ENCODE measurements around the gene HSPA1A.
"Not testable (repeated sequence)": the region's sequence is repeated elsewhere in the genome, so short reads cannot be mapped to it uniquely, and the experiment has no call there.

Gene HSPA1A

DNA sequence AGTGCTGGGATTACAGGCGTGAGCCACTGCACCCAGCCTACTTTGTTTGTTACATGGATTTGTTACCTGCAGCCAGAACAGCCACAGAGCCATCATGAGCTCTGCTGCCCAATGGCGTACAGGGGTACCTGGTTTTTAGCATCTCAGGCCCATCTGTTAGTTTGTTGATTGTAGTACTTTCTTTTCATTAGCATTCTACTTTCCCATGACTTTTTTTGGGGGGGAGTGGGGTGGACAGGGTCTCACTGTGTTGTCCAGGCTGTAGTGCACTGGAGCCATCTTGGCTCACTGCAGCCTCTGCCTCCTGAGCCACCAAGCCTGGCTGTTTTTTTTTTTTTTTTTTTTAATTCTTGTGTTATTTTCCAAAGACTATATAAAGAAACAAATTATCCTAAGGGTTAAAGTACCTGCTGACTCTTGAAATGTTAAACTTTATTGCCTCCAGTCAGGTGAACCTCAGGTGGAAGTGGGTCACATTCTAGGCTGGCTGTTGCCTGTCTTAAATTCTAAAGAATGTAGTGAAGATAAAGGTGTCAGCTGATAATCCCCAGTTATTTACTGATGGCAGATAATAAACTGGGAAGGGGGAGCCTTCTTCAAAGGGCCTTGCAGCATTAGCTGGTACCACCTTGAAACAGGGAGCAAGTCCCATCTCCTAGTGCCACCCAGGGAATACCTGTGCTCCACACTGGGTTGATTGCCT lies 32.1 kb downstream of the HSPA1A start:
- no peaks in the 10 kb centered on the region for H3K27me3 ChIP-seq (ENCODE audit: control insufficient read depth, insufficient read depth, low read length)
- H3K4me3 ChIP-seq (ENCODE audit: low read length): no peak overlapping the region
- peaks cover 3% of the 10 kb centered on the region for H3K4me1 ChIP-seq (ENCODE audit: control insufficient read depth, insufficient read depth, low read length)
- no peaks in the 10 kb centered on the region for H3K9me3 ChIP-seq (replicated peaks; ENCODE audit: low read length)
- no peaks in the 10 kb centered on the region for H3K36me3 ChIP-seq (ENCODE audit: insufficient read depth, low read length)
- H3K9ac ChIP-seq (ENCODE audit: low read depth, low read length): no peak overlapping the region
- no peak overlapping the region for H3K4me2 ChIP-seq (ENCODE audit: low read length)

DNA sequence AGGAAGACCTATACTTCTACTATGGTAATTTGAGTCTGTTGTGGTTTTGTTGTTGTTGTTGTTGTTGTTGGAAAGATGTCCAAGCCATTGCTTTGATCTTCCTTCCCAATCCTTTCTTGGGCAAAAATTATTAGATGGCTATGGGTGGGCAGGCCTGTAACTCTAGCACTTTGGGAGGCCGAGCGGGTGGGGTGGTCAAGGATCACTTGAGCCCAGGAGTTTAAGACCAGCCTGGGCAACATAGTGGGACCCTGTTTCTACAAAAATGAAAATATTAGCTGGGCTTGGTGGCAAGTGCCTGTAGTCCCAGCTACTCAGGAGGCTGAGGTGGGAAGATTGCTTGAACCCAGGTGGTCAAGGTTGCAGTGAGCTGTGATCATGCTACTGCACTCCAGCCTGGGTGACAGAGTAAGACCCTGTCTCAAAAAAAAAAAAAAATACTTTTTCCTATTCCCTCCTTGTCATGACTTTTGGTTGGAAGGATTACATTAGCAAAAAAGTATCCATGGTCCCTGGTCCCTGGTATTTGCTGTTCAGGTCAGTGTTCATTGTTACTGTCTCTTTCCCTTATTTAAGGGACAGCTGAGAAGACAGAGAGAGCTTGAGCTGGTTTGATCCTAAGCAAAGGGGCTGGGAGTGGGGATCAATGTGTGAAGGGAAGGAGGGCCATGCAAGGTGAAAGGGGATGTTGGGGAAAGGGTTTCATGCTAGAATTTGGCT lies 35.6 kb downstream of the HSPA1A start:
- H3K9me3 ChIP-seq (replicated peaks; ENCODE audit: low read length): no peaks in the 10 kb centered on the region
- no peaks in the 10 kb centered on the region for H3K36me3 ChIP-seq (ENCODE audit: insufficient read depth, low read length)
- peak overlapping the region; percentile 27 for H3K4me2 ChIP-seq (ENCODE audit: low read length)
- H3K9ac ChIP-seq (ENCODE audit: low read depth, low read length): no peak overlapping the region
- peaks cover 3% of the 10 kb centered on the region for H3K4me1 ChIP-seq (ENCODE audit: control insufficient read depth, insufficient read depth, low read length)
- H3K4me3 ChIP-seq (ENCODE audit: low read length): no peak overlapping the region
- H3K27me3 ChIP-seq (ENCODE audit: control insufficient read depth, insufficient read depth, low read length): no peaks in the 10 kb centered on the region

DNA sequence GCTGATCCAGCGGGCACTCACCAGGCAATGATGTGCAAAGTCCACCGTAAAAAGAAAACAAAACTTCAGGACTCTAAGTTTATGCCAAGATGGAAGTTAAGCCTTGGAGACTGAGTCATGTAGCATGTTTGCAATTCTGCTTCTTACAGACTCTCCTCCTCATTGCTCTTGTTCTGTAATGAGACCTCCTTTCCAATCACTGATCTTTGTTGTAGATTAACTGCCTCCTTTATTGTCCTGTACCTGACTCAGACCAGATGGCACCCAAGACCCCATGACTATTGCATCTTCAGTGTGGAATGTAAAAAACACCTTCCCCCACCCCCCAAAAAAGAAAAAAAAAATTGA lies 36.1 kb downstream of the HSPA1A start:
- Histone ChIP-seq H3K36me3 (ENCODE audit: insufficient read depth, low read length) (no peaks in the 10 kb centered on the region), H3K4me3 (ENCODE audit: low read length) (no peak overlapping the region), H3K9me3 (replicated peaks; ENCODE audit: low read length) (no peaks in the 10 kb centered on the region), H3K9ac (ENCODE audit: low read depth, low read length) (no peak overlapping the region), H3K27me3 (ENCODE audit: control insufficient read depth, insufficient read depth, low read length) (no peaks in the 10 kb centered on the region), H3K4me2 (ENCODE audit: low read length) (peak overlapping the region; percentile 27), H3K4me1 (ENCODE audit: control insufficient read depth, insufficient read depth, low read length) (peaks cover 3% of the 10 kb centered on the region)

DNA sequence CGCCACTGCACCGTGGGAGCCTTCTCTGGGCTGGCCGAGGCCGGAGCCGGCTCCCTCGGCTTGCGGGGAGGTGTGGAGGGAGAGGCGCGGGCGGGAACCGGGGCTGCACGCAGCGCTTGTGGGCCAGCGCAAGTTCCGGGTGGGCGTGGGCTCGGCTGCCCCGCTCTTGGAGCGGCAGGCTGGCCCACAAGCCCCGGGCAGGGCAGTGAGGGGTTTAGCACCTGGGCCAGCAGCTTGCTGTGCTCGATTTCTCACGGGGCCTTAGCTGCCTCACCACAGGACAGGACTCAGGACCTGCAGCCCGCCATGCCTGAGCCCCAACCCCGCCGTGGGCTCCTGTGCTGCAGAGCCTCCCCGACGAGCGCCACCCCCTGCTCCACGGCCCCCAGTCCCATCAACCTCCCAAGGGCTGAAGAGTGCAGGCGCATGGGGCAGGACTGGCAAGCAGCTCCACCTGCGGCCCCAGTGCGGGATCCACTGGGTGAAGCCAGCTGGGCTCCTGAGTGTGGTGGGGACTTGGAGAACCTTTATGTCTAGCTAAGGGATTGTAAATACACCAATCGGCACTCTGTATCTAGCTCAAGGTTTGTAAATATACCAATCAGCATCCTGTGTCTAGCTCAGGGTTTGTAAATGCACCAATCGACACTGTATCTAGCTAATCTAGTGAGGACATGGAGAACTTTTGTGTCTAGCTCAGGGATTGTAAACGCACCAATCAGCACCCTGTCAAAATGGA lies 36.8 kb downstream of the HSPA1A start:
- not testable (repeated sequence) for H3K4me3 ChIP-seq (ENCODE audit: low read length); H3K9me3 ChIP-seq (replicated peaks; ENCODE audit: low read length); H3K4me1 ChIP-seq (ENCODE audit: control insufficient read depth, insufficient read depth, low read length); H3K27me3 ChIP-seq (ENCODE audit: control insufficient read depth, insufficient read depth, low read length); H3K4me2 ChIP-seq (ENCODE audit: low read length); H3K36me3 ChIP-seq (ENCODE audit: insufficient read depth, low read length); H3K9ac ChIP-seq (ENCODE audit: low read depth, low read length)

DNA sequence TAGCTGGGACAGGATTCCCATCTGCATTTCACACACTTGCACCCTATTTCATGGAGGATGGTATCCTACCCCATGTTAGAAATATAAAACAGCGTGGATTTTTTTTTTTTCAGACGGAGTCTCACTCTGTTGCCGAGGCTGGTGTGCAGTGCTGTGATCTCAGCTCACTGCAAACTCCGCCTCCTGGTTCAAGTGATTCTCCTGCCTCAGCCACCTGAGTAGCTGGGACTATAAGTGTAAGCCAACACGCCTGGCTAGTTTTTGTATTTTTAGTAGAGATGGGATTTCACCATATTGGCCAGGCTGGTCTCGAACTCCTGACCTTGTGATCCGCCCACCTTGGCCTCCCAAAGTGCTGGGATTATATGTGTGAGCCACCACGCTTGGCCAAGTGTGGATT lies 42.4 kb downstream of the HSPA1A start:
- peaks cover 13% of the 10 kb centered on the region for H3K36me3 ChIP-seq (ENCODE audit: insufficient read depth, low read length)

DNA sequence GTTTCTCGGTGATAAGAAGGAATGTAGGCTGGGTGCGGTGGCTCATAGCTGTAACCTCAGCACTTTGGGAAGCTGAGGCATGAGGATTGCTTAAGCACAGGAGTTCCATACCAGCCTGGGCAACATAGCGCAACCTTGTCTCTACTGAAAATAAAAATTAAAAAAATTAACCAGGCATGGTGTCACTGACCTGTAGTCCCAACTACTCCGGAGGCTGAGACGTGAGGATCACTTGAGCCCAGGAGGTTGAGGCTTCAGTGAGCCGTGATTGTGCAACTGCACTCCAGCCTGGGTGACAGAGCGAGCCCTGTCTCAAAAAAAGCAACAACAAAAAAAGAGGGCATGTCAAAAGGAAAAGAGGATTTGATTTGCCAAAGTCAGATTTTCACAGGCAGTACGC lies 43.4 kb downstream of the HSPA1A start:
- H3K9me3 ChIP-seq (replicated peaks; ENCODE audit: low read length): no peaks in the 10 kb centered on the region
- peaks cover 12% of the 10 kb centered on the region for H3K4me1 ChIP-seq (ENCODE audit: control insufficient read depth, insufficient read depth, low read length)
- no peak overlapping the region for H3K4me2 ChIP-seq (ENCODE audit: low read length)
- H3K36me3 ChIP-seq (ENCODE audit: insufficient read depth, low read length): peaks cover 13% of the 10 kb centered on the region
- no peak overlapping the region for H3K4me3 ChIP-seq (ENCODE audit: low read length)
- H3K9ac ChIP-seq (ENCODE audit: low read depth, low read length): no peak overlapping the region
- no peaks in the 10 kb centered on the region for H3K27me3 ChIP-seq (ENCODE audit: control insufficient read depth, insufficient read depth, low read length)

More for the DNA sequence above, 42.4 kb downstream of the HSPA1A start:
- not testable (repeated sequence) for H3K4me1 ChIP-seq (ENCODE audit: control insufficient read depth, insufficient read depth, low read length); H3K9me3 ChIP-seq (replicated peaks; ENCODE audit: low read length); H3K9ac ChIP-seq (ENCODE audit: low read depth, low read length); H3K4me2 ChIP-seq (ENCODE audit: low read length); H3K4me3 ChIP-seq (ENCODE audit: low read length); H3K27me3 ChIP-seq (ENCODE audit: control insufficient read depth, insufficient read depth, low read length)

DNA sequence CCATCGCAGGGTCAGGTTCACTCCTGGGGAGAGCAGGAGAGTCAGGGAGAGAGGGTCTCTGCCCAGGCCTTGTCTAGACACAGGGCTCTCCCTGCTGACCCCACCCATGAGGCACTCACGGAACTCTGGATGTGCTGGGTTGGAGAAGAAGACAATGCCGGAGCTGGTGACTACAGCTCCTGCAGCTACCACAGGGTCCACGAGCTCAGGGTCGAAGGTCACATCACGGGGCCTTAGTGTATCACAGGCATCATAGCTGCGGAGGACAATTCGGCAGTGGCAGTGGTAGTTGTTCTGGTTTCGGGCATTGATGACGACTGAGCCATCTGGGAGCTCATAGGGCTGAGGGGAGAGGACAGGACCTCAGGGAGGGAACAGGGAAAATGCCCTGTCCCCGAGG lies 44.6 kb downstream of the HSPA1A start:
- no peak overlapping the region for H3K4me2 ChIP-seq (ENCODE audit: low read length)
- peaks cover 13% of the 10 kb centered on the region for H3K36me3 ChIP-seq (ENCODE audit: insufficient read depth, low read length)
- H3K4me3 ChIP-seq (ENCODE audit: low read length): no peak overlapping the region
- no peaks in the 10 kb centered on the region for H3K27me3 ChIP-seq (ENCODE audit: control insufficient read depth, insufficient read depth, low read length)
- peaks cover 18% of the 10 kb centered on the region for H3K4me1 ChIP-seq (ENCODE audit: control insufficient read depth, insufficient read depth, low read length)
- no peak overlapping the region for H3K9ac ChIP-seq (ENCODE audit: low read depth, low read length)
- H3K9me3 ChIP-seq (replicated peaks; ENCODE audit: low read length): no peaks in the 10 kb centered on the region

DNA sequence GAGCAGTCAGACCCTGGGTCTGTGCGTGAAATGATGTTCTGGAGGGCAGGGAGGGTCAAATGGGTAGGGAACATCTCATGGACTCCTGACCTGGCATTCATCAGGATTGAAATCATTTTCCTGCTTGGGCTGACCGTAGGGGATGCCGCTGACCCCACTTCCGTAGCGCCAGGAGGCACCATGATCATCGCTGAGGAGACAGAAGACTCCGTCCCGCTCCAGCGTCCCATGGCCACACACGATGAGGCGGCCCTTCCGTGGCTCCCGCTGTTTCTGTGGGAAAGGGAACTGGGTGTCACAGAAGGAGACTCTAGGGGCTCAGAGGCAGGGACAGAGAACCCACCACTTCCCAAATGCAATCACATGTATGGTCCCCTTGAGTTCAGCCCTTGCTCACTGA lies 45.0 kb downstream of the HSPA1A start:
- no peak overlapping the region for H3K4me3 ChIP-seq (ENCODE audit: low read length)
- peaks cover 18% of the 10 kb centered on the region for H3K4me1 ChIP-seq (ENCODE audit: control insufficient read depth, insufficient read depth, low read length)
- H3K4me2 ChIP-seq (ENCODE audit: low read length): no peak overlapping the region
- H3K36me3 ChIP-seq (ENCODE audit: insufficient read depth, low read length): peaks cover 13% of the 10 kb centered on the region
- no peaks in the 10 kb centered on the region for H3K27me3 ChIP-seq (ENCODE audit: control insufficient read depth, insufficient read depth, low read length)
- H3K9me3 ChIP-seq (replicated peaks; ENCODE audit: low read length): no peaks in the 10 kb centered on the region
- no peak overlapping the region for H3K9ac ChIP-seq (ENCODE audit: low read depth, low read length)

DNA sequence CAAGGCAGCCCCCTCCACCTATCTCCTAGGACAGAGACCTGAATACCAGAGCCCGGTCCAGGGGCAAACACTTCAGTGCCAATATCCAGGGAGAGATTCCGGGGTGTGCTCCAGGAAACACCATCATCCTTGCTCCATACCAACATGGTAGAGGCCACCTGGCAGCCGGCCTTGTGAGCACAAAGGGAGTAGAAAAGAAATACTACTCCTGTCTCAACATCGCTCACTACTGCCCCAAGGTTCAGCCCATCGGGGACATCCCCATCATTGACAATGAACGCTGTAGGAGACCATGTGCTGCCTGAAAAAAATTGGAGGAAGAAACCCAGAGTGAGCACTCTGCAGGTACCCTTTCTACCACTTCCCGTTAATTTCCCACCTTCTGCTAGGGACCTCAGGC lies 45.8 kb downstream of the HSPA1A start:
- Histone ChIP-seq H3K4me1 (ENCODE audit: control insufficient read depth, insufficient read depth, low read length) (peaks cover 18% of the 10 kb centered on the region), H3K4me2 (ENCODE audit: low read length) (peak overlapping the region; percentile 97), H3K9ac (ENCODE audit: low read depth, low read length) (no peak overlapping the region), H3K36me3 (ENCODE audit: insufficient read depth, low read length) (peaks cover 13% of the 10 kb centered on the region), H3K27me3 (ENCODE audit: control insufficient read depth, insufficient read depth, low read length) (no peaks in the 10 kb centered on the region), H3K9me3 (replicated peaks; ENCODE audit: low read length) (no peaks in the 10 kb centered on the region), H3K4me3 (ENCODE audit: low read length) (no peak overlapping the region)

DNA sequence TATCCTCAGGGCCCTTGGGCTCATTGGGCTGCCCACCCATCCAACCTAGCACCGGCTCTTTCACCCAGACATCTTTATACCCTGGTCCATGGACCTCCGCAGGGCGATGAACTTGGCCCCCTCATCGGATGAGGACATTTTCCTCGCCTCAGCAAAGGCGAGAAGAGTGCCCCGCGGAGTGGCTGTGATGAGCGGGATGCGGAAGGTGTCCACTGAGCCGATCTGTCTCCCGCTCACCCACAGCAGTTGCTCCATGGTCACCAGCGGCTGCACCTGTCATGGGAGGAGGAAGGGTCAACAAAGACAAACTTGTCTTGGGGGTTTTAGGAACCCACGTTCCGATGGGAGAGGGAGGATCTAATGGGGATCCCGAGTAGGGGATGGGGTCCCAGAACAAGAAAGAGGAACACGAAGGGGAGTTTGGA lies 46.6 kb downstream of the HSPA1A start:
- Histone ChIP-seq H3K36me3 (ENCODE audit: insufficient read depth, low read length) (peaks cover 13% of the 10 kb centered on the region), H3K9me3 (replicated peaks; ENCODE audit: low read length) (no peaks in the 10 kb centered on the region), H3K4me2 (ENCODE audit: low read length) (peak overlapping the region; percentile 97), H3K4me1 (ENCODE audit: control insufficient read depth, insufficient read depth, low read length) (peaks cover 18% of the 10 kb centered on the region), H3K9ac (ENCODE audit: low read depth, low read length) (peak overlapping the region; percentile 78), H3K4me3 (ENCODE audit: low read length) (peak overlapping the region; percentile 79), H3K27me3 (ENCODE audit: control insufficient read depth, insufficient read depth, low read length) (no peaks in the 10 kb centered on the region)

DNA sequence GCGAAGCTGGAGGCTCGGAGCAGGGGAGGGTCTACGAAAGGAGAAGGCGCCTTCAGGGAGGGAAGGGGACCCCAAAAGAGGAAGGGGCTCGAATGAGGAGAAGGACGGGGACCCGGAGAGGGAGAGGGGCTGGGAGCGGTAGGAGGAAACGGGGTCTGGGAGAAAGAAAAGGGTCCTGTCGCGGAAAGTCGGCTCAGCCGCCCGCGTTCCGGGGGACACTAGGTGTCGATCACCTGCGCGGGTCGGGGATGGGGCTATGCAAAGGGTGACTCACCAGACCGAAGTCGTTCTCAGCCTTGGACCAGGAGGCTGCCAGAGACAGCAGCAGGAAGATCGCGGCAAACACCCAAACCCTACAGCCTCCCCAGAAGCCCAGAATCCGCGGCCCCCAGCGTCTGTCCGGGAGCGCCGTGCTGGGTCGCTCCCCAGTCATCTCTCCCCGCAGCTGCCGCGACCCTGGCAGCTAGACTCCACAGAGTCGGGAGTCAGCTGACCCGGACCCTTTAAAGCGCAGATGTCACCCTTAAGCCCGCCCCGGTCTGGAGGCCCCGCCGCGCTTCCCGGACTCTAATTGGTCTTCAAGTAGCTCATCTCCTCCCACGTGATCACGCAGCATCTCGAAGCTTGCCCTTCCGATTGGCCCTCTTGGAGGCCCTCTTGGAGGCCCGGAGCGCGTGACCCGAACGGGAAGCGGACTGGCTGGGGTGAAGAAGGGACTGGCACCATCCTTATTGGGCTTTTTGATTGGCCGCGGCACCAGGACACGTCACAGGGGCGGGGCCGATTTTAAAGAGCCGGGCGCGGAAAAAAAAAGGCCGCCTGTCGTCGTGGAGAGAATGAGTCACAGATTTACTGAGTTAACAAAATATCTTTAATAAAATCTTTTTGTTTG lies 47.2 kb downstream of the HSPA1A start, which contains the start of gene NEU1:
TSS of gene NEU1 (minus strand) at position 478 of the 892 bp plus-strand sequence. CDS start at position 433, 45 bp downstream.
- Histone ChIP-seq H3K4me1 (ENCODE audit: control insufficient read depth, insufficient read depth, low read length) (peaks cover 18% of the 10 kb centered on the region), H3K9me3 (replicated peaks; ENCODE audit: low read length) (no peaks in the 10 kb centered on the region), H3K27me3 (ENCODE audit: control insufficient read depth, insufficient read depth, low read length) (no peaks in the 10 kb centered on the region), H3K4me3 (ENCODE audit: low read length) (peak within 1 kb of the TSS; percentile 79), H3K4me2 (ENCODE audit: low read length) (peak within 1 kb of the TSS; percentile 97), H3K9ac (ENCODE audit: low read depth, low read length) (peak within 1 kb of the TSS; percentile 78), H3K36me3 (ENCODE audit: insufficient read depth, low read length) (peaks cover 13% of the 10 kb centered on the region)
